GM12874 (cell line): Measurements from ENCODE around the gene SMIM29.
A peak's percentile ranks its signal among the peaks of the same experiment; 100 is the strongest.

ENCODE experiments used
- CTCF ChIP-seq: IDR thresholded peaks from 2 replicates; pipeline ENCODE4 v1.5.1; 2011; ENCODE audit warnings: low read depth, mild to moderate bottlenecking, control low read depth, low read length, moderate library complexity; ENCODE audit not compliant: insufficient read depth

SMIM29 gene

GRCh38 chr6:34248198-34248726, 544 bp downstream of the SMIM29 start:
- TF ChIP-seq CTCF: no peak

- TF ChIP-seq CTCF: no peak
Measured at GRCh38 chr6:34247481-34248197, 1.2 kb downstream of the SMIM29 start.

- peak; percentile 77 for TF ChIP-seq CTCF
Measured at GRCh38 chr6:34246563-34247391, 2.0 kb downstream of the SMIM29 start.

GRCh38 chr6:34246249-34246562, 2.6 kb downstream of the SMIM29 start:
- no peak for TF ChIP-seq CTCF

- peak; percentile 59 for TF ChIP-seq CTCF
Measured at GRCh38 chr6:34243901-34244884, 4.6 kb downstream of the SMIM29 start.

- TF ChIP-seq CTCF: no peak
Measured at GRCh38 chr6:34243131-34243771, 5.6 kb downstream of the SMIM29 start.
